Fibroblast of pulmonary artery (primary cell): Measurements from ENCODE around the gene RRP36.

Experiments used
- DNase-seq: peaks from one replicate; pipeline ENCODE4 v3.0.0-alpha.2; 2010; ENCODE audit warnings: low read depth
- H3K4me3 ChIP-seq: replicated peaks from 2 replicates; pipeline ENCODE4 v1.5.1; 2011; ENCODE audit warnings: low read depth, mild to moderate bottlenecking, control low read depth, low read length, moderate library complexity
- TF ChIP-seq, protein P1 (sequence below): IDR thresholded peaks from 2 replicates; pipeline ENCODE4 v1.5.1; 2011; ENCODE audit warnings: mild to moderate bottlenecking, control low read depth, low read length, inconsistent platforms; ENCODE audit errors: missing control alignments

The RRP36 gene

DNA sequence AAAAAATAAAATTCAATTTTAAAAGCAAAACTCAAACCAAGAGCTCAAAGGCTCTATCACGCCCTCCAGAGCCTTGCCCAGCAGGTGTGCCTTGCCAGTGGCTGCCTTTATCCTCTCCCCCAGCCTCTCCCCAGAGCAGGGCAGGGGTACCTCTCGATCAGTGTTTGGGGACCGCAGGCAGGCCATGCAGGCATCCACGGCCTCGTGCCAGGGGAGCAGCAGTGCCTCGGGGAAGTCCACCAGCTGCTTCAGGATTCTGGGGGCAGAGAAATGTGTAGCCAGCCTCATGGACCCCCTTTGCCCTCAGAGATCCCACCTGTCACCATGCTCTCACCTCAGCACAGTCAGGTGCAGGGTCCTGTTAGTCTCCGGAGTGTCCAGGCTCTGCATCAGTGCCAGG is 26.6 kb downstream of the RRP36 start:
- no peak overlapping the region for H3K4me3 ChIP-seq
- TF ChIP-seq, protein P1, sequence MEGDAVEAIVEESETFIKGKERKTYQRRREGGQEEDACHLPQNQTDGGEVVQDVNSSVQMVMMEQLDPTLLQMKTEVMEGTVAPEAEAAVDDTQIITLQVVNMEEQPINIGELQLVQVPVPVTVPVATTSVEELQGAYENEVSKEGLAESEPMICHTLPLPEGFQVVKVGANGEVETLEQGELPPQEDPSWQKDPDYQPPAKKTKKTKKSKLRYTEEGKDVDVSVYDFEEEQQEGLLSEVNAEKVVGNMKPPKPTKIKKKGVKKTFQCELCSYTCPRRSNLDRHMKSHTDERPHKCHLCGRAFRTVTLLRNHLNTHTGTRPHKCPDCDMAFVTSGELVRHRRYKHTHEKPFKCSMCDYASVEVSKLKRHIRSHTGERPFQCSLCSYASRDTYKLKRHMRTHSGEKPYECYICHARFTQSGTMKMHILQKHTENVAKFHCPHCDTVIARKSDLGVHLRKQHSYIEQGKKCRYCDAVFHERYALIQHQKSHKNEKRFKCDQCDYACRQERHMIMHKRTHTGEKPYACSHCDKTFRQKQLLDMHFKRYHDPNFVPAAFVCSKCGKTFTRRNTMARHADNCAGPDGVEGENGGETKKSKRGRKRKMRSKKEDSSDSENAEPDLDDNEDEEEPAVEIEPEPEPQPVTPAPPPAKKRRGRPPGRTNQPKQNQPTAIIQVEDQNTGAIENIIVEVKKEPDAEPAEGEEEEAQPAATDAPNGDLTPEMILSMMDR = no peak
- DNase-seq = no peak

DNA sequence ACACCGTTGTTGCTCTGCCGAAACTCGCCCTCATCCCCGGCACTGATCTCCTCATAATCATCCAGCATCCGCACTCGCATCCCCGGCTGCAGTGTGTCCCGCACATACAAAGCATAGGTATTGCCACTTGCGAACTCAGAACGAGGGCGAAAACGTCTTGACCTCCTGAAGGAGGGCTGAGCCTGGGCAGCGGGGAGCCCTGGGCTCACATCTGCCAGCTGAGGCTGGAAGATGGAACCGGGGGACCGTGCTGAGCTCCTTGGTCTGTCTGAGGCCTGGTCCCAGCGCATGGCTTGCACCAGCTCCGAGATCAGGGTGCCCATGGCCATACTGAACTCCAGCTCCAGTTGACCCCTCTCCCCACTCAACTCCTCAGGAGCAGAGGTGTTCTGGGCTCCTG is 29.6 kb downstream of the RRP36 start:
- no peak for DNase-seq
- no peak overlapping the region for H3K4me3 ChIP-seq
- TF ChIP-seq, protein P1 = no peak

- no peak for DNase-seq
- TF ChIP-seq, protein P1 = no peak
- H3K4me3 ChIP-seq = peak overlapping the region; percentile 82
Observed at GRCh38 chr6:43052225-43052841, 30.9 kb downstream of the RRP36 start.

DNA sequence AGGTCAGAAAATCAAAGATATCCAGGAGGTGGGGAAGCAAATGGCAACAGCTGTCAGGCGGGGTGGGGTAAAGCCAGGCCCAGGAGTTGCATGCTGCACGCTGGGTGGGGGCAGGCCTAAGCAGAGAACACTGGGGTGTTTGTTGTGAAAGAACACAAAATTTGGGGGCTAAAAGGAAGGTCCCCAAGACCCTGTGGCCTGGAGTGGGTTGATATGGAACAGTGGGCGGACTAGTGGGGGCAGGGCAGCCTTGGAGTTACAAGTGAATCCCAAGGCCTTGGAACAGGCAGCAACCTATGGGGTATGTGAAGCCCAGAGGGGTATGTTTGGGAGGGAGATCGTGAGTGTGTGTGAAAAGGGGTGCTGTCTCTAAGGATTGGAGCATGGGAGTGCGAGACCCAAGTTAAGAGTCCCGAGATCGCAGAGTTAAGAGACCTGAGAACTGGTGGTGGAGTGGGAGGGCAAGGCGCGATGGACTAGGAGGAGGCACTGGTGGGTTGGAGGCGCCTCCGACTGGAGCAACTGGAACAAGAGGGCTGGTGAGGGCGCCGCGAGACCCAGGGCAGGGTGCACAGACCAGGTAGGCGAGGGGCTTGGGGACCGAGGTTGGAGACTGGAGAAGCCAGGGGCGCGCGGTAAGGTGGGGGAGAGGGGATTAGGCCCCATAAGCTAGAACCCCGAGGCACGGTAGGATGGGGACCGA is 31.6 kb downstream of the RRP36 start:
- TF ChIP-seq, protein P1 = no peak
- H3K4me3 ChIP-seq = peak overlapping the region; percentile 82
- DNase-seq = peak; percentile 30

DNA sequence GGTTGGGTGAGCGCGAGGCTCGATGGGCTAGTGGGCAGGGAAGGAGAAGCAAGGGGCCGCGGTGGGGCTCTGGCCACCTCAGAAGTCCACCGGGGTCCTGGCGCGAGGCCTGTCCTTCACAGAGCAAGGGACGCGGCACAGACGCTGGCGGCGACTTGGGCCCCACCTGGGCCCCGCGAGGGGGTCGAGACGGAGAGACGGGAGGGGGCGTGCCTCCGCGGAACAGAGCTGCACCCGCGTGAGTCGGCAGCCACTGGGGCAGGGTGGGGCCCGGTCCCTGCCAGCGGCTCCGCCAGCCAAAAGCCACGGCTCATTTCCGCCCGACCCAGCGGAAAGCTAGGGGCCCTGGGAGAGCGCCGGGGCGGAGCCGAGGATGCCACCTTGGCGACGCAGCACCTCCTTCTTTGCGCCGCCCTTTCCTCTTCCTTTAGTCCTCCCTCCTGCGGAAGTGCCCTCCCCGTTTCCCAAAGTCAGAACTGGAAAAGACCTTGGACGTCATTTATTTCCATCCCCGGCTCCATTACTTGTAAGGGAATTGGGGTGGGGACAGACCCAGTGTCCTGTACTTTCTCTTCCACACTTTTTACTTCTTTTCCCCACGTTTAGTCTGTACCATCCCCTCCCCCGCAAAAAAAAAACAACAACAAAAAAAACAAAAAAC is 32.3 kb downstream of the RRP36 start, which contains the start of gene CUL7:
Gene CUL7, minus strand, starts transcription at position 307 of the 661 bp plus-strand sequence. CDS start 1,063 bp downstream, outside the sequence.
- H3K4me3 ChIP-seq = peak within 1 kb of the TSS; percentile 82
- TF ChIP-seq, protein P1 = no peak
- DNase-seq = peak; percentile 96

DNA sequence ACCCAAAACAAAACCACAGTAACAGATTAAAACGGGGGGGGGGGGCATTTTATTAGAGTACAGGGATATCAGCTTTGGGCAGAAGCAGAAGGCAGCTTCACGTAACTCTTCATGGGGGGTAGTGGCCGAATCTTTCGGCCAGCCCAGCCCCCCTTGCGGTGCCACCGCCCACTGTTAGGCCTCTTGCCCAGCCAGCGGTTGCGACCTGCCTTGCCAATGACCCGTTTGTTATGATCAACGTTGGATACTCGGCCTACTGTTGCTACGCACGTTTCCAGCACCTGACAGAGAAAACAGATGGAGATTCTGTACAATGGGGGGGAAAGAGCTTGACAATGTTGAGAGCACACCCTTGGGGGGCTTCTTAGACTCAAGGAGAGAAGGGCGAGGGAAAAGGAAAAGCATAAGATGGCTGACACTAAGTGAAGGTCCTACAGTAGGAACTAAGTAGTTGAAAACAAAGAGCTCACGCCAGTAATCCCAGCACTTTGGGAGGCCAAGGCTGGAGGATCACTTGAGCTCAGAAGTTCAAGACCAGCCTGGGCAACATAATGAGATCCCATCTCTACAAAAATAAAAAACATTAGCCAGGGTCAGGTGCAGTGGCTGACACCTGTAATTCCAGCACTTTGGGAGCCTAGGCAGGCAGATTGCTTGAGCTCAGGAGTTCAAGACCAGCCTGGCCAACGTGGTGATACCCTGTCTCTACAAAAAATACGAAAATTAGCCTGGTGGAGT is 33.0 kb downstream of the RRP36 start:
- peak overlapping the region; percentile 82 for H3K4me3 ChIP-seq
- DNase-seq = no peak
- TF ChIP-seq, protein P1 = no peak
